DOHH2 (cell line): ENCODE data around the gene SCFD2.

Experiments used
- CTCF ChIP-seq: fragments of 200-600 bp; sonication (generic); IDR thresholded peaks from one replicate; pipeline ENCODE4 v1.5.1; 2014; ENCODE audit warnings: antibody characterized with exemption, mild to moderate bottlenecking, low read depth, low read length; ENCODE audit not compliant: poor library complexity, severe bottlenecking
- EZH2phosphoT487 ChIP-seq: fragments of 200-600 bp; sonication (generic); IDR thresholded peaks from 2 replicates; pipeline ENCODE4 v1.6.1; 2017; ENCODE audit warnings: borderline replicate concordance, mild to moderate bottlenecking, antibody characterized with exemption, low read length, moderate library complexity, mixed read lengths

DNA sequence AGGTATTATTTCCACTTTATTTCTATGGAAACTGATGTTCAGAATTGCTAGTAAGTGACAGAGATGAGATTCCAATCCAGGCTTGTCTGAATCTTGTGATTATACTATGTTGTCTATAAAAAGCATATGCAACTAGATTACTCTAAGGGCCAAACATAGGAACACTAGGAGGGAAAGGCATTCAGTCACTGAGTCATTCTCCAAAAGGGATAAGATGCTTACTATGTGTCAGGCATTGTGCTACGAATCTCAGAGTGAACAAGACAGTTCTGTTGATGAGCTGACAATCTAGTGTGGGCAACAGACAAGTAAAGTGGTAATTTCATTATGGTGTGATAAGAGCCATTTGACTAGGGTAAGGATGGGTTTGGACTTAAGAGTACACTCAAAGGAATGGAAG is 426.5 kb downstream of the SCFD2 start:
- TF ChIP-seq CTCF: no peak
- TF ChIP-seq EZH2phosphoT487: no peak
